Aorta (tissue), 5 donors: ENCODE data around the gene EIF4E. TPM values are rescaled to one million over a fixed set of nuclear protein-coding genes. Genes with fewer than 3 reads are reported as not detected.
"Not testable (repeated sequence)": the region's sequence is repeated elsewhere in the genome, so short reads cannot be mapped to it uniquely, and the experiment has no call there.

Experiments used
- ATAC-seq: fragments of 200-7000 bp; cut with Tn5 transposase; one replicate; pipeline ENCODE4 v1.9.1; 2022; ENCODE audit warnings: moderate library complexity; ENCODE audit not compliant: low FRiP score
- DNase-seq, 2 donors: peaks; one replicate each; pipeline ENCODE4 v3.0.0-alpha.2; 2020
- H3K27ac ChIP-seq, 2 donors: one replicate each; pipeline ENCODE4 v1.5.1; 2013; ENCODE audit warnings: low read length in 2 of 2, mild to moderate bottlenecking in 2 of 2, moderate library complexity in 2 of 2, control low read depth in 1 of 2, inconsistent platforms in 1 of 2, low read depth in 1 of 2
- H3K27me3 ChIP-seq, 2 donors: one replicate each; pipeline ENCODE4 v1.6.1; 2013; ENCODE audit warnings: control low read depth in 1 of 2, low read length in 1 of 2, mild to moderate bottlenecking in 1 of 2, moderate library complexity in 1 of 2; ENCODE audit not compliant: insufficient read depth in 2 of 2, control insufficient read depth in 1 of 2
- H3K36me3 ChIP-seq, 2 donors: one replicate each; pipeline ENCODE4 v1.6.1; 2013; ENCODE audit warnings: control low read depth in 1 of 2, low read length in 1 of 2, mild to moderate bottlenecking in 1 of 2; ENCODE audit not compliant: insufficient read depth in 2 of 2, control insufficient read depth in 1 of 2
- H3K4me1 ChIP-seq, 2 donors: one replicate each; pipeline ENCODE4 v1.6.1; 2013; ENCODE audit warnings: low read length in 2 of 2, control low read depth in 1 of 2, mild to moderate bottlenecking in 1 of 2, moderate library complexity in 1 of 2; ENCODE audit not compliant: insufficient read depth in 2 of 2, control insufficient read depth in 1 of 2
- H3K4me3 ChIP-seq, 2 donors: one replicate each; pipeline ENCODE4 v1.5.1; 2013; ENCODE audit warnings: low read length in 2 of 2, control low read depth in 1 of 2, mild to moderate bottlenecking in 1 of 2
- H3K9me3 ChIP-seq: one replicate; pipeline ENCODE4 v1.6.1; 2013; ENCODE audit warnings: mild to moderate bottlenecking, low read length; ENCODE audit not compliant: control insufficient read depth
- WGBS, 2 donors: extraction: QIAGEN DNeasy Blood & Tissue Kit; methylation state at CpG; one replicate each; pipeline ENCODE4 v1.1.7; 2013; 5-methylcytosine and 5-hydroxymethylcytosine counted together
- intact Hi-C, 2 donors: fragments of 100-400 bp; cut with DNase I; formaldehyde crosslinking; loops; one replicate each; pipeline versions ENCODE4 v1.14.2 to v1.15.0; 2022
- polyA plus RNA-seq, 2 donors: library from polyadenylated mRNA; stranded (reverse); fragments of 200-250 nt; gene quantifications; one replicate each; pipeline ENCODE4 v1.2.3, GENCODE V29; 2013
- total RNA-seq, 2 donors: library from RNA; stranded (reverse); fragmentation: NEBNext Ultra II Directional; extraction: Animal tissue kit (Norgen Biotek cat#: 25700); gene quantifications; one replicate each; pipeline ENCODE4 v1.2.1, GENCODE V29; 2021
- donor health status: healthy with polysubstance abuse.
- donor health status: Bipolar disorder and iron deficiency.
- donor health status: DM: no; HTN: no; CAD: no.
- donor health status: DM: no; HTN: no; CAD: no.
- donor health status: DM: yes; HTN: yes; CAD: no.

EIF4E gene
- total and polyA plus RNA-seq, 4 donors = 34.0 to 79.3 (median 66.6) TPM

GRCh38 chr4:98926257-98926656, 2.7 kb downstream of the EIF4E start:
- 98% methylated on average over 15 of the region's 15 CpGs for WGBS, 2 donors
- intact Hi-C loops = loop anchor here (5.0 to 10.0 kb wide), 5 partner anchors 71 to 481 kb away; partner anchors contain the start of genes METAP1 (in 2 of the 2) and TSPAN5 (in 1 of the 2)

DNA sequence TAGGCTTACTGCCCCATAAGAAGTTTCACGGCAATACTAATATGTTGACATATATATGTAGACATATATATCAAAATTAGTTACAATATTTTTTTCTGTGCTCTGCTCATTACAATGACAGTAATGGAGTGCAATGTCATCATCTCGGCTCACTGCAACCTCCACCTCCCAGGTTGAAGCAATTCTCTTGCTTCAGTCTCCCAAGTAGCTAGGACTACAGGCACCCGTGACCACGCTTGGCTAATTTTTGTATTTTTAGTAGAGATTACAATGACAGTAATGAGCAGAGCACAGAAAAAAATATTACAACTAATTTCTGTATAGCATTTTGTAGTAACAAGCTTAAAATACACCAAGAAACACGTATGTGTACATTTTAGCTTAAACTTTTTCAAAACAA, 7.6 kb downstream of the EIF4E start:
- no peak for DNase-seq
- Histone ChIP-seq H3K9me3 (no peaks in the 10 kb centered on the region), H3K36me3 (no peaks in the 10 kb centered on the region), H3K4me3 (no peak overlapping the region), H3K4me1 (peaks cover 0 to 3% of the 10 kb centered on the region in 2 donors), H3K27me3 (no peaks in the 10 kb centered on the region), H3K27ac (no peak overlapping the region)
- 56 to 60% methylated on average over 5 of the region's 5 CpGs for WGBS, 2 donors
- intact Hi-C loops = loop anchor here in 1 of 2 donors (10.0 kb wide), 1 partner anchor 256 kb away; no protein-coding TSS in a partner anchor
- no peak for ATAC-seq

More at GRCh38 chr4:98926257-98926656, 2.7 kb downstream of the EIF4E start:
- not testable (repeated sequence) for DNase-seq, H3K9me3 ChIP-seq, H3K4me1 ChIP-seq, H3K27ac ChIP-seq, H3K27me3 ChIP-seq, ATAC-seq, H3K36me3 ChIP-seq, H3K4me3 ChIP-seq

DNA sequence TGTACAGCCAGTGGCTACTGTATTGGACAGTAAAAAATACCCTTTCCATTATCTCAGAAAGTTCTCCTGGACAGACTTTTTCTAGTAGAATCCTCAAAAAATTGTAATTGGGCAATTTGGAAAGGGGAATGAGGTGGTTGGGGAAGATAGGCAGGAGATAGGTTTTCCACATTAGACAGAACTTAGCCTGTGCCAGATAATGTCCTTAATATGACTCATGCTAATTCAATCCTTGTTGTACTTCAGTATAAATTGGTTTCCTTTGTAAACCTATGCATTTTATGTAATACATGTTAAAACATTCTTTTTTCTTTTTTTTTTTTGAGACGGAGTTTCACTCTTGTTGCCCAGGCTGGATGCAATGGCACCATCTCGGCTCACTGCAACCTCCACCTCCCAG, 8.9 kb downstream of the EIF4E start:
- ATAC-seq (no peak), DNase-seq (no peak)
- Histone ChIP-seq H3K27me3 (no peaks in the 10 kb centered on the region), H3K36me3 (no peaks in the 10 kb centered on the region), H3K4me1 (peaks cover 0 to 3% of the 10 kb centered on the region in 2 donors), H3K27ac (no peak overlapping the region), H3K9me3 (no peaks in the 10 kb centered on the region), H3K4me3 (no peak overlapping the region)
- 79 to 87% methylated on average over 2 of the region's 2 CpGs for WGBS, 2 donors
- intact Hi-C loops = loop anchor here in 1 of 2 donors (10.0 kb wide), 1 partner anchor 255 kb away; no protein-coding TSS in a partner anchor

GRCh38 chr4:98910728-98911127, 18.2 kb downstream of the EIF4E start:
- H3K9me3 ChIP-seq, DNase-seq, H3K4me3 ChIP-seq, H3K27me3 ChIP-seq, intact Hi-C loops, H3K27ac ChIP-seq, H3K4me1 ChIP-seq, H3K36me3 ChIP-seq, ATAC-seq: not testable (repeated sequence)
- WGBS, 2 donors = 76 to 80% methylated on average over 8 of the region's 8 CpGs

DNA sequence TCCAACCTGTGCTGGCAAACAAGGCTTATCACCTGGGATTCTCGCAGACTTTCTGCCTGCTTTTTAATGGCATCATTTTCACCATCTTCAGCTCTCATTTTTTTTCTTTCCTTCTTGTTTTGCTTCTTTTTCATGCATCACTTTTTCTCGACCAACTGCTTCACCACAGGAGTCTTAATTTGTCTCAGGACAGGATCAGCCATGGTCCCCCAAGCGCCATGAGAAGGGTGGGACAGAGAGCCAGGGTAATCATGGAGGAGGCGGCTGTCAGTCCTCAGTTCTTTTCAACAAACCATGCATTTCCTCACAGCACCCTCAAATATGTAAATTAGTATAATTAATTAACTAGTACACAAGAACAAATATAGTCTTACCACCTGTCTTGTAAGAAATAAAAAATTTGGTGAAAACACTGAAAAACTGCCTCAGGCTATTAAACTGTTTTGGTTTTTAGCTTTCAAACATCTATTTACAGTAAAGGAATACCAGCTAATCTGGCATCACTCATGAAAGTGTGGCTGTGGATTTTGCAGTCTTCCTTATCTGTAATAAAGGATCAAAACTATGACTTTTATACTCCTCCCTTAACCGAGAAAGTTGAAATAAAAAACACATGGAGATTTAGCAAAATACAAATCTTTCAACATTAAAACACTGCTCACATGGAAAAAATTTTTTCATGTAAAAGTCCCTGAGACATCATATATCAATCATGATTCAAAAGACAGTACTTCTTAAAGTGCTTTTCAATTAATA, 19.1 kb downstream of the EIF4E start:
- WGBS, 2 donors = 57 to 64% methylated on average over 5 of the region's 5 CpGs
- H3K4me1 ChIP-seq = peaks cover 0 to 3% of the 10 kb centered on the region in 2 donors
- DNase-seq (no peak), ATAC-seq (no peak)
- H3K4me3 ChIP-seq = no peak overlapping the region
- no peak overlapping the region for H3K27ac ChIP-seq
- H3K36me3 ChIP-seq = no peaks in the 10 kb centered on the region
- H3K27me3 ChIP-seq = no peaks in the 10 kb centered on the region
- intact Hi-C loops = no loop called here
- no peaks in the 10 kb centered on the region for H3K9me3 ChIP-seq

- Histone ChIP-seq H3K27me3 (no peaks in the 10 kb centered on the region), H3K36me3 (no peaks in the 10 kb centered on the region), H3K27ac (no peak overlapping the region), H3K4me3 (no peak overlapping the region), H3K4me1 (peaks cover 0 to 3% of the 10 kb centered on the region in 2 donors), H3K9me3 (no peaks in the 10 kb centered on the region)
- WGBS, 2 donors = 57 to 58% methylated on average over 2 of the region's 2 CpGs
- DNase-seq (no peak), ATAC-seq (no peak)
- intact Hi-C loops = no loop called here
Observed at GRCh38 chr4:98908703-98909262, 20.1 kb downstream of the EIF4E start.

GRCh38 chr4:98908182-98908581, 20.8 kb downstream of the EIF4E start:
- no peaks in the 10 kb centered on the region for H3K9me3 ChIP-seq
- no peak overlapping the region for H3K4me3 ChIP-seq
- H3K27me3 ChIP-seq = no peaks in the 10 kb centered on the region
- H3K36me3 ChIP-seq = no peaks in the 10 kb centered on the region
- H3K4me1 ChIP-seq = peaks cover 0 to 3% of the 10 kb centered on the region in 2 donors
- no peak for ATAC-seq
- H3K27ac ChIP-seq = no peak overlapping the region
- intact Hi-C loops = no loop called here
- DNase-seq = no peak
- 77 to 85% methylated on average over 3 of the region's 3 CpGs for WGBS, 2 donors

- Histone ChIP-seq H3K4me1 (peaks cover 0 to 3% of the 10 kb centered on the region in 2 donors), H3K27ac (no peak overlapping the region), H3K9me3 (no peaks in the 10 kb centered on the region), H3K36me3 (no peaks in the 10 kb centered on the region), H3K27me3 (no peaks in the 10 kb centered on the region), H3K4me3 (no peak overlapping the region)
- intact Hi-C loops = no loop called here
- DNase-seq (no peak), ATAC-seq (no peak)
Observed at GRCh38 chr4:98905839-98906238, 23.1 kb downstream of the EIF4E start.

DNA sequence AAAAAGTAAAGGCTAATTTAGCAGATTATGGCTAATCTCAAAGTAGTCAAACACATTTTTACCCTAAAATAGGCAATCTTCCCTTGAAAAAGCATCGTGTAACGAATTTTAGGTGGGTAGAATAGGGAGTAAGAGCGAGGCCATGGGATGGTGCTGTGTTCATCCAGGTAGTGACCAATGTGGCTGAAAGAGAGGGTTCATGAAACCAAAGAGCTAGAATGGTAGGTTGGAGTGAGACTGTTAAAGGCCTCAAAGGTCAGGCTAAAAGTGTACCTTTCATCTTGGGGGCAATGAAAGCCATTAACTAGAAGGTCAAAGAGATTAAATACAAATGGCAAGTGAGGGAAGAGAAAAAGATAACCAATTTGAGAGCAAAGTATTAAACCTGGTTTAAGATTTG, 23.6 kb downstream of the EIF4E start:
- H3K27ac ChIP-seq = no peak overlapping the region
- H3K4me1 ChIP-seq = peaks cover 0 to 3% of the 10 kb centered on the region in 2 donors
- DNase-seq (no peak), ATAC-seq (no peak)
- no peaks in the 10 kb centered on the region for H3K9me3 ChIP-seq
- WGBS, 2 donors = 97 to 99% methylated on average over 3 of the region's 3 CpGs
- H3K36me3 ChIP-seq = no peaks in the 10 kb centered on the region
- no peak overlapping the region for H3K4me3 ChIP-seq
- intact Hi-C loops = no loop called here
- H3K27me3 ChIP-seq = no peaks in the 10 kb centered on the region
